ENCODE data around the gene PIK3C2B.
A peak's percentile ranks its signal among the peaks of the same experiment; 100 is the strongest.
"Not testable (repeated sequence)": the region's sequence is repeated elsewhere in the genome, so short reads cannot be mapped to it uniquely, and the experiment has no call there.

The PIK3C2B gene, protein sequence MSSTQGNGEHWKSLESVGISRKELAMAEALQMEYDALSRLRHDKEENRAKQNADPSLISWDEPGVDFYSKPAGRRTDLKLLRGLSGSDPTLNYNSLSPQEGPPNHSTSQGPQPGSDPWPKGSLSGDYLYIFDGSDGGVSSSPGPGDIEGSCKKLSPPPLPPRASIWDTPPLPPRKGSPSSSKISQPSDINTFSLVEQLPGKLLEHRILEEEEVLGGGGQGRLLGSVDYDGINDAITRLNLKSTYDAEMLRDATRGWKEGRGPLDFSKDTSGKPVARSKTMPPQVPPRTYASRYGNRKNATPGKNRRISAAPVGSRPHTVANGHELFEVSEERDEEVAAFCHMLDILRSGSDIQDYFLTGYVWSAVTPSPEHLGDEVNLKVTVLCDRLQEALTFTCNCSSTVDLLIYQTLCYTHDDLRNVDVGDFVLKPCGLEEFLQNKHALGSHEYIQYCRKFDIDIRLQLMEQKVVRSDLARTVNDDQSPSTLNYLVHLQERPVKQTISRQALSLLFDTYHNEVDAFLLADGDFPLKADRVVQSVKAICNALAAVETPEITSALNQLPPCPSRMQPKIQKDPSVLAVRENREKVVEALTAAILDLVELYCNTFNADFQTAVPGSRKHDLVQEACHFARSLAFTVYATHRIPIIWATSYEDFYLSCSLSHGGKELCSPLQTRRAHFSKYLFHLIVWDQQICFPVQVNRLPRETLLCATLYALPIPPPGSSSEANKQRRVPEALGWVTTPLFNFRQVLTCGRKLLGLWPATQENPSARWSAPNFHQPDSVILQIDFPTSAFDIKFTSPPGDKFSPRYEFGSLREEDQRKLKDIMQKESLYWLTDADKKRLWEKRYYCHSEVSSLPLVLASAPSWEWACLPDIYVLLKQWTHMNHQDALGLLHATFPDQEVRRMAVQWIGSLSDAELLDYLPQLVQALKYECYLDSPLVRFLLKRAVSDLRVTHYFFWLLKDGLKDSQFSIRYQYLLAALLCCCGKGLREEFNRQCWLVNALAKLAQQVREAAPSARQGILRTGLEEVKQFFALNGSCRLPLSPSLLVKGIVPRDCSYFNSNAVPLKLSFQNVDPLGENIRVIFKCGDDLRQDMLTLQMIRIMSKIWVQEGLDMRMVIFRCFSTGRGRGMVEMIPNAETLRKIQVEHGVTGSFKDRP (N-terminal part only)

DNA sequence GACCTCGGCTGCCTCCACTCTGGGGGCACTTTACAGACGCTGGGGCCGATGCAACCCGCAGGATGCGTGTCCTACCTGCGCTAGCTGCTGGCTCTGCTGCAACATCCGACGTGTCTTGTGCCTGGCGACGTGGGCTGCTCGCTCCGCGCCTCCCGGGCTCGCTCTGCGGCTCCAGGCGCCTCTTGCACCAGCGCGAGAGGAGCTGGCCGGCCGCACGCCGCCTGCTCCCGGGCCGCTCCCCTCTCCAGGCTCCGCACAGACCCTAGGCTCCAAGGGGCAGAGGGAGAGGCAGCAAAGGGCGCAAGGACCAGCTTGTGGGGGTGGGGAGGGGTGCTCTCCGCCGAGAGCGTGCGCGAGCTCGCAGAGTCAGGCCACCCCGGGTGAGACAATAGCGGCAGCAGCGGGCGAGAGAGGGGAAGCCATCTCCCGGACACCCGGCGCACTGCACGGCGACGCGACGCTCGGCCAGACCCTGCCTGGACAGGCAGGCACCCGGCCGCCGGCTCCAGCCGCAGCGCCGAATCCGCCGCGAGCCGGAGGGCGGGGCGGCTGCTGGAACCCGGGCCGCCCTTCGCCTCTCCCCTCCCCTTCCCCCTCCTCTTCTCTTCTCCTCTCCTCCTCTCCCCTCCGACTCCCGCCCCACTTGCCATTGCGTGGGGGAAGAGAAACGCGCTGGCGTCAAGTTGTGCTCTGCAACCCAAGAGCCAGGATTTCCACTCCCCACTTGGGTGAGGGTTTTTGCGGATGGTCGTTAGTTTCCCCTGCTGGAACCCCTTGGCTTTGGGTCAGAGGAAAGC lies at the start of gene PIK3C2B:
Gene PIK3C2B, minus strand, starts transcription at position 525 of the 797 bp plus-strand sequence. CDS start 25,003 bp downstream, outside the sequence.
- DNase-seq: peak; percentile 86

GRCh38 chr1:204544321-204544720 lies 49.7 kb upstream of the PIK3C2B start:
- DNase-seq: no peak

DNA sequence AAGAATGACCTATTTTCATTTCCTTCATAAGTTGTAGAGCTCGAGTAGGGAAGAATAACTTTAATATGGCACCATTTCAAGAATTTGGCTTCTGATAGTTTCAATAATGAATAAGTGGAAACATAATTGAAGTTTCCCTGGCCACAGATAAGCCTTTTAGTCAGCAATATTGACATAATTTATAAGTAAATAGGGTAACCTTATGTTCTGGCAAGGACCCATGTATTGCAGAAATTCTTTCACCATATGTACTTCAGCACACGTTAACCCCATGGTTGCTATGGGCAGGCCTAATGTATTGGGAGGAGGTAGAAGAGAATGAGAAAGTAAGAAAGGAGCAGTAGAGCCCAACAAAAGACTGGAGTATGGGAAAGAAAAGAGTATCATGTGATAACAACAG lies 47.0 kb upstream of the PIK3C2B start:
- no peak for DNase-seq

- no peak for DNase-seq
Measured at GRCh38 chr1:204532832-204533231, 38.2 kb upstream of the PIK3C2B start.

DNA sequence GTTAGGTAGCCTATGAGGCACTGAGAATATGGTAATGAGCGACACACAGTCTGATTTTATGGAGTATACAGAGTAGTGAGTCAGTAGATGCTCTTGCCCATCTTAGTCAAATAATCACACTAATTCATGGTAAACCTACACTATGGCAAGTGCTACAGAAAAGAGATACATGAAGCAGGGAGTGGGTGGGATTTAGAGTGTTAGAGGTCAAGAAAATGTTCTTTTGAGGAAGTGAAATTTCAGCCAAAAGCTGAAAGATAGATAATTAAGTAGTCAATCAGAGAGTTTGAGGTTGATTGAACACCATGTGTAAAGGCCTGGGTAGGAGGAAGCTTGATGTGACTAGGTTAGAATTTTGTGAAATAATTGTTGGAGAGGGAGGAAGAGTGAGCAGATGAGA lies 36.3 kb upstream of the PIK3C2B start:
- DNase-seq: no peak

DNA sequence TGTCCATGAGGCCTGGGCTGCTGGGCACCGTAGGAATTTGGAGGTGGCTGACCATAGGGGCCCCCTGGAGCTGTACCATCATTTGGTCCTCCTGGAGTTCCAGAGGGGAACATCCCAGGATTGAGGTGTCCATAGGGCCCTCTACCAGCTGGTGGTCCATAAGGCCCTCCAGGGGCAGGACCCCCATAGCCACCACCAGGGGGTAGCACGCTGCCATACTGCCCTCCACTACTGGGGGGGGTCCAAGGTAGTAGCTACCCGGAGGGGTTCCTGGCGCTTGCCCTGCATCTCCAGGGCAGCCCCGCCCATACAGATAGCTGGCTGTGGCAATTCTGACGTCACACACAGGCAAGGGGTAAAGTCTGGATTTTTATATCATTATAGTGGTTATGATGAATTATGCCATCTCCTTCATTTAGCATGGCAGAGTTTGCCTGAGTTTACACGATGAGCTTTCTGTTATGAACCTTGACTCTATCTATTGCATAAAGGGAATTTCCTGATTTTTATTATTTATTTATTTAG lies 34.8 kb upstream of the PIK3C2B start:
- DNase-seq: no peak

DNA sequence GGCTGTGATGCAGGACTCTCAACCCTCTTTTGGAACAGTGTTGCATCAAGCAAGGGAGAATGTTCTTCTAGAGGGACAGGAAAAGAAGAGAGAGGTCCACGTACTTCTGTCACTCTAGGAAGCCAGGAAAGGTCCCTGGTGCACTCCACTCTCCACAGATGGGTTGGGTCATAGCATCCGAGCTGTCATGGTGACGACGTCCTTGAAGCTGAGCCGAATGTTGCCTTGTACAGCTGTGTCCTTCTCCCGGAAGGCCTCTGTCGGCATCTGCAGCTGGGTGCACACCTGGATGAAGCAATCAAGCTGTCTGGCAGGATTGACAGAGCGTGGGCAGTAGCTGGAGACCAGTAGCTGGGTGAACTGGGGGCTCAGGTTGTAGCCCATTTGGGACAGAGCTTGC lies 34.1 kb upstream of the PIK3C2B start:
- no peak for DNase-seq

DNA sequence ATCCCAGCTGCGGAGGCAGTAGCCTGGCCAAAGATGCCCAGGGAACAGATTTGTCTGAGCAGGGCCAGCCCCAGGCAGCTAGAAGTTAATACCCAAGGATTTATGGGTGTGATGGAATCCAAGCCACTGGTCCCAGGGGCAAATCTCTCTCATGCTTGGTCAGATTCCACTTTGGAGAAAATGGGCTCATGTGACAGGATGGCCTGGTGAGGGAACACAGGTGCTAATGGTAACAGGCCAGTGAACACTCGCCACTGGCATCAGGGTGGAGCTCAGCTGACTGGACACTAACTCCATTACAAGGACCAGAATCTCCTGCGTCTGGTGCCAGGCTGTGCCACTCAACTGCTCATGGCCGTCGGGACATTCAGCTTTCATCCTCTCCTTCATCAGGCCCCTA lies 33.6 kb upstream of the PIK3C2B start:
- no peak for DNase-seq

DNA sequence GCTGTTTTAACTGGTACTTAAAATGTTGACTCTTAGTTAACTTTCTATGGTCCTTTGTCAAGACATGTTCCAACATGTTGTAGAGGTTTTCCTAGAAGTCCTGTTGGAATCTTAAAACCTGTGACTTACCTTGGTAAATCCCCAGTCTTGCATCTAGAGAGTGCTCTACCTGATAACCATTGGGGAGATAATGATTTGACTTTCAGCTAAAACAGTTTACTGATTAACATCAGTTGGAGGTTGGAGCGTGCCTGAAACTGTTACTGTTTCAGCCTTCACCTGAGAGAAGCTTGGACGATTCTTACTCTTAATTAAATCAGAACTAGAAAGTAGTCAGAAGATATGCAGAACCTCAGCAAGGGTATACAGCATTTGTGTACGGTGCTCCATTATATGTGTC lies 30.4 kb upstream of the PIK3C2B start:
- no peak for DNase-seq

DNA sequence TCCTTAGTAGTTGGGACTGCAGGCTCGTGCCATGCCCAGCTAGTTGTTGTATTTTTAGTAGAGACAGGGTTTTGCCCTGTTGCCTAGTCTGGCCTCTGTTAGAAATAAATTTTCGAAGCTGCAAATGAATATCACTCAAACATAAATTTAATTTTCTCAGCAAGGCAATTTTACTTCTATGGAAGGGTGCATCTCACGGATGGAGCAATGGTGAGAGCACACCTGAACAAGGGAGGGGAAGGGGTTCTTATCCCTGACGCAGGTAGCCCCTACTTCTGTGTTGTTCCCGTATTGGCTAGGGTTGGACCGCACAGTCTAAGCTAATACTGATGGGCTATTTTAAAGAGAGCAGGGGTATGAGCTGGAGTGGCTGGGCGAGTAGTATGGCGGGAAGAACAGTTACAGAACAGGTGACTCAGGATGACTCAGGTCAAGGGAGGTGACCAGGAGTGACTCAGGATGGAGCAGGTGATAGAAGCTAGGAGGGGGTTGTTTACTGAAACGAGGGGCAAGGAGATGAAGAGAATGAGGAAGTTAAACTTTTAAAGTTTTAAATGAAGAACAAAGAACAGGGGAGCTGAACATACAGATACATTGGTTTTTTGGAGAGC lies 29.1 kb upstream of the PIK3C2B start:
- DNase-seq: no peak

- not testable (repeated sequence) for DNase-seq
Measured at GRCh38 chr1:204521941-204522521, 27.4 kb upstream of the PIK3C2B start.

DNA sequence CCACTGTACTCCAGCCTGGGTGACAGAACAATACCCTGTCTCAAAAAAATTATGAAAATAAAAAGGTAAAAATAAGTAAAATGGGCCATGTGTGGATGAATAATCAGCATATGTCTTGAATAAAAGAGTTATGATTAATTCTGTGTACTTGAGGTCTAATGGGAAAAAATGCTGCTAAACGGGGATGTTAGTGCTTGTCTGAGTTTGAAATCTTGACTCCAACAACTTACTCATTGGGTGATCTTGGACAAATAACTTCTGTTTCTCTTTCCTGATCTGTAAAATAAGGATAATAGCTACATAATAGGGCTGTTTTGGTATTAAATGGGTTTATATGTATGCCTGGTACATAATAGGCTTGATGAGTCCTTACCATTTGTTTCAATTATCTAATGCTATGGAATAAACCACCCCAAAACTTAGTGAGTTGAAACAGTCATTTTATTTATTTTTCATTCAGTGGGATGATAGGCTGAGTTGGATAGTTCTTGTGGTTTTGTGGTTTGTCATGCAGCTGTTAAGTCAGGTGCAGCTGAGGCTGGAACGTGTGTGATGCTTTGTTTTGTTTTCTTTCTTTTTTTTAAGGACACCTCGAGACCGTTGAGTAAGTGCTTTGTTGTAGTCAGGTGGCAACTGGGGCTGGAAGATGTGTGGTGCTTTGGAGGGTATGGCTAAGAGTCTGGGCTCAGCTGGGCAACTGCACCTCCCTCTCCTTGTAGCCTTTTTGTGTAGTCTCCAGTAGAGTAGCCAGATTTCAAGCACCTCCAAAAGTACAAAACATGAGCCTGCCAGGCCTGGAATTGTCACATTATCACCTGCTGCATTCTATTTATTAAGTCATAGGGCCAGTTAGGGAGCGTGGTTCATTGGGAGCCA lies 26.5 kb upstream of the PIK3C2B start:
- no peak for DNase-seq

DNA sequence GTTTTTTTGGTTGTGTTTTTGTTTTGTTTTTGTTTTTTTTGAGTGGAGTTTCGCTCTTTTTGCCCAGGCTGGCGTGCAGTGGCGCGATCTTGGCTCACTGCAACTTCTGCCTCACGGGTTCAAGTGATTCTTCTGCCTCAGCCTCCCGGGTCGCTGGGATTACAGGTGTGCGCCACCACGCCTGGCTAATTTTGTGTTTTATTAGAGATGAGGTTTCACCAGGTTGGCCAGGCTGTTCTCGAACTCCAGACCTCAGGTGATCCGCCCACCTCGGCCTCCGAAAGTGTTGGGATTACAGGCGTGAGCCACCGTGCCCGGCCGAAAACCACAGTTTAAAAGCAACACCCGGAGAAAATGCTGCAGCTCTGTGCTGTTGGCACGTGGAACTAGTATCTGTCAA lies 22.8 kb upstream of the PIK3C2B start:
- DNase-seq: not testable (repeated sequence)

DNA sequence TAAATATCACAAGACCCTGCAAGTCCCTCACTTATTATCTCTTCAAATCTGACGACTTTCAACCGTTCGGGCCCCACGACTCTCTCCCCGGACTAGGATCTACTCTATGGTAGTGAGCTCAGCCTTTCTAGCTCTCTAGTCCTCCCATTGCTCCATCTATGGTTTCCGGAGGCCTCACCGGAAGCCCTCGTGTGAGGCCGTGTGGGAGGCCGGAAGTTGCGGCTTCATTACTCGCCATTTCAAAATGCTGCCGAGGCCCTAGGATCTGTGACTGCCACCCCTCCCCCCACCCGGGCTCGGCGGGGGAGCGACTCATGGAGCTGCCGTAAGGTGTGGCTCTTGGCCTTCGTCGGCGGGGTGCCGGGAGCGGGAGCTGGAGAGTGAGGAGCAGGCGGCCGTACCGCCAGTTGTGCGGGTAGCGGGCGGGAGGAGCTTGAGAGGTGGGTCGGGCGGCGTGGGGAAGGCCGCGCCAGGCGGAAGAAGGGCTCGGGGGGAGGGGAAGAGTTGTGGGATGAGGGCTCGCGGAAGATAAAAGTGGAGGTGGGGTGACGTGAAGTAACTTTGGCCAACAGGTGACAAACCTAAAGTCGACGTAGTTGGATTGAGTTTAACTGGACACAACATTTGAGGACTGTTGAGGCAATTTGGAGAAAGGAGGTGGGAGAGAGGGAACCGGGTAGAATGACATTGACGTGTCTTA lies 21.7 kb upstream of the PIK3C2B start, which contains the start of gene MDM4:
Gene MDM4, plus strand, starts transcription at position 227 of the 700 bp plus-strand sequence. CDS start 9,113 bp downstream, outside the sequence.
- peak; percentile 94 for DNase-seq

GRCh38 chr1:204514828-204515227 lies 20.2 kb upstream of the PIK3C2B start:
- no peak for DNase-seq

GRCh38 chr1:204513117-204513716 lies 18.6 kb upstream of the PIK3C2B start:
- no peak for DNase-seq

- DNase-seq: no peak
Measured at GRCh38 chr1:204511366-204511765, 16.8 kb upstream of the PIK3C2B start.

- no peak for DNase-seq
Measured at GRCh38 chr1:204509186-204509635, 14.6 kb upstream of the PIK3C2B start.

Measured in right forelimb (tissue), 1 donor.